A673 (cell line): ENCODE data around the gene FBXO10. TPM values are rescaled to one million over a fixed set of nuclear protein-coding genes. Genes with fewer than 3 reads are reported as not detected.
A peak's percentile ranks its signal among the peaks of the same experiment; 100 is the strongest.

ENCODE experiments used
- BruUV-seq: library from RNA; stranded (reverse); fragments of 400-500 nt; replicated peaks from 2 replicates; lab custom pipeline; 2021; lab: Mats Ljungman, UMichigan
- CTCF ChIA-PET: fragments of 300-600 bp; sonication (Branson Sonifier 250); formaldehyde crosslinking; loops from one replicate; lab custom pipeline; 2022; ENCODE audit warnings: antibody characterized with exemption; lab: Charles Lee
- POLR2A ChIA-PET: fragments of 300-600 bp; sonication (Branson Sonifier 250); formaldehyde crosslinking; loops from one replicate; lab custom pipeline; 2022; ENCODE audit warnings: antibody characterized with exemption; ENCODE audit not compliant: low non-redundant PET; lab: Charles Lee
- DNase-seq: peaks from one replicate; pipeline ENCODE4 v3.0.0-alpha.2; 2015; ENCODE audit warnings: low spot score
- H3K27ac ChIP-seq: fragments of 200-600 bp; sonication (generic); 2 replicates; pipeline ENCODE4 v1.5.1; 2016; ENCODE audit warnings: mixed run types, low read depth, mild to moderate bottlenecking, mixed read lengths, antibody characterized with exemption, low read length; ENCODE audit not compliant: poor library complexity, severe bottlenecking
- H3K27me3 ChIP-seq: fragments of 200-600 bp; sonication (generic); replicated peaks from 2 replicates; pipeline ENCODE4 v1.6.1; 2017; ENCODE audit warnings: mixed run types, low read depth, mild to moderate bottlenecking, mixed read lengths, antibody characterized with exemption, low read length; ENCODE audit not compliant: insufficient read depth, poor library complexity
- H3K36me3 ChIP-seq: fragments of 200-600 bp; sonication (generic); 2 replicates; pipeline ENCODE4 v1.6.1; 2016; ENCODE audit warnings: mixed run types, mild to moderate bottlenecking, mixed read lengths, antibody characterized with exemption, low read length; ENCODE audit not compliant: insufficient read depth, poor library complexity, severe bottlenecking
- H3K4me1 ChIP-seq: fragments of 200-600 bp; sonication (generic); 2 replicates; pipeline ENCODE4 v1.6.1; 2017; ENCODE audit warnings: mixed run types, mild to moderate bottlenecking, mixed read lengths, antibody characterized with exemption, low read length; ENCODE audit not compliant: insufficient read depth, poor library complexity, severe bottlenecking
- H3K4me3 ChIP-seq: fragments of 200-600 bp; sonication (generic); 2 replicates; pipeline ENCODE4 v1.5.1; 2016; ENCODE audit warnings: low read depth, mixed run types, mild to moderate bottlenecking, mixed read lengths, low read length; ENCODE audit not compliant: poor library complexity, severe bottlenecking
- H3K9me3 ChIP-seq: fragments of 200-600 bp; sonication (generic); 2 replicates; pipeline ENCODE4 v1.6.1; 2016; ENCODE audit warnings: mixed run types, low read depth, mild to moderate bottlenecking, mixed read lengths, antibody characterized with exemption, low read length; ENCODE audit not compliant: poor library complexity, severe bottlenecking
- EZH2 ChIP-seq: fragments of 200-600 bp; sonication (generic); IDR thresholded peaks from 2 replicates; pipeline ENCODE4 v1.6.1; 2017; ENCODE audit warnings: borderline replicate concordance, low read depth, mild to moderate bottlenecking, mixed read lengths, antibody characterized with exemption, low read length; ENCODE audit not compliant: poor library complexity, severe bottlenecking
- intact Hi-C: fragments of 100-400 bp; cut with micrococcal nuclease; formaldehyde crosslinking; loops from one replicate; pipeline ENCODE4 v1.10.0; 2022; ENCODE audit not compliant: unreplicated experiment
- total RNA-seq: library from RNA; stranded (reverse); gene quantifications from 2 replicates; pipeline ENCODE4 v1.2.3, GENCODE V29; 2021
- TF ChIP-seq, protein P1 (sequence below): fragments of 300-800, 200-600 bp; sonication (generic); conservative IDR thresholded peaks from 2 replicates; pipeline ENCODE4 v1.5.1; 2017; ENCODE audit warnings: low read depth, mild to moderate bottlenecking, antibody characterized with exemption, low read length, moderate library complexity, mixed read lengths

FBXO10 gene
- total RNA-seq, 1 experiment from 2014 or later: 14.5 TPM

DNA sequence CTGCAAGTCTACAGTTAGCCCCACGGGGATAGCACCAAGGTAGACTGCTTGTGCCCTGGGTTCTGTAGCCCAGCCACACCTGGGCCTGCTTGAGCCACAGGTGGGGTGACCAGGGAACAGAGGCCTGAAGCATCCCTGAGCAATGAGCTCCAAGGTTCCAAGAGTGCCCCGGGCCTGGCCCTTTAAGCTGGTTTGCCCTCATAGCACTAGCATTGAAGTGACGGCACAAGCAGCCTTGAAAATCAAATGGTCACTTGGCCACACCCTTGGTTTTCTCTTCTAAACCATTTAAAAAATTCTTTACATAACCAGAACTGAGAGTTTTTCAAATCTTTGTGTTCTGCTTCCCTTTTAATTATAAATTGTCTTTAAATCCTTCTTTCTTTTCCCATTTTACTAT is 24.7 kb downstream of the FBXO10 start:
- Histone ChIP-seq H3K36me3 (no peaks in the 10 kb centered on the region), H3K4me3 (no peak overlapping the region), H3K9me3 (no peaks in the 10 kb centered on the region), H3K27me3 (no peaks in the 10 kb centered on the region), H3K27ac (no peak overlapping the region), H3K4me1 (no peaks in the 10 kb centered on the region)
- intact Hi-C loops: no loop called here
- DNase-seq: no peak
- BruUV-seq: no TSS peak
- ChIA-PET CTCF (no interaction called here), POLR2A (no interaction called here)
- no peak for TF ChIP-seq EZH2
- TF ChIP-seq, protein P1, sequence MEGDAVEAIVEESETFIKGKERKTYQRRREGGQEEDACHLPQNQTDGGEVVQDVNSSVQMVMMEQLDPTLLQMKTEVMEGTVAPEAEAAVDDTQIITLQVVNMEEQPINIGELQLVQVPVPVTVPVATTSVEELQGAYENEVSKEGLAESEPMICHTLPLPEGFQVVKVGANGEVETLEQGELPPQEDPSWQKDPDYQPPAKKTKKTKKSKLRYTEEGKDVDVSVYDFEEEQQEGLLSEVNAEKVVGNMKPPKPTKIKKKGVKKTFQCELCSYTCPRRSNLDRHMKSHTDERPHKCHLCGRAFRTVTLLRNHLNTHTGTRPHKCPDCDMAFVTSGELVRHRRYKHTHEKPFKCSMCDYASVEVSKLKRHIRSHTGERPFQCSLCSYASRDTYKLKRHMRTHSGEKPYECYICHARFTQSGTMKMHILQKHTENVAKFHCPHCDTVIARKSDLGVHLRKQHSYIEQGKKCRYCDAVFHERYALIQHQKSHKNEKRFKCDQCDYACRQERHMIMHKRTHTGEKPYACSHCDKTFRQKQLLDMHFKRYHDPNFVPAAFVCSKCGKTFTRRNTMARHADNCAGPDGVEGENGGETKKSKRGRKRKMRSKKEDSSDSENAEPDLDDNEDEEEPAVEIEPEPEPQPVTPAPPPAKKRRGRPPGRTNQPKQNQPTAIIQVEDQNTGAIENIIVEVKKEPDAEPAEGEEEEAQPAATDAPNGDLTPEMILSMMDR: no peak

DNA sequence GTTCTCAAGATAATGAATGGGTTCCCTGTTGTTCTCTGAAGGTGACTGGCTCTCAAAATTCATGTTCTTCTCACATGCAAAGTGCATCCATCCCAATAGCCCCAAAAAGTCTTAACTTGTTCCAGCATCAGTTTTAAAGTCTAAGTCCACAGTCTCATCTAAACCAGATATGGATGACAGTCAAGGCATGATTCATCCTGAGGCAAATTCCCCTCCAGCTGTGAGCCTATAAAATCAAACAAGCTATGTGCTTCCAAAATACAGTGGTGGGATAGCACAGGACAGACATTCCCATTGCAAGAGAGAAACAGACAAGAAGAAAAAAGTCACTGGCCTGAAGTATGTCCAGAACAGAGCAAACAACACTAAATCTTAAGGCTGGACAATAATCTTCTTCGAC is 25.4 kb downstream of the FBXO10 start:
- POLR2A ChIA-PET: no interaction called here
- DNase-seq: peak; percentile 23
- Histone ChIP-seq H3K4me1 (no peaks in the 10 kb centered on the region), H3K4me3 (no peak overlapping the region), H3K27me3 (no peaks in the 10 kb centered on the region), H3K9me3 (no peaks in the 10 kb centered on the region), H3K36me3 (no peaks in the 10 kb centered on the region), H3K27ac (no peak overlapping the region)
- TF ChIP-seq EZH2: no peak
- TF ChIP-seq, protein P1: no peak
- CTCF ChIA-PET: no interaction called here
- no TSS peak for BruUV-seq
- intact Hi-C loops: no loop called here

DNA sequence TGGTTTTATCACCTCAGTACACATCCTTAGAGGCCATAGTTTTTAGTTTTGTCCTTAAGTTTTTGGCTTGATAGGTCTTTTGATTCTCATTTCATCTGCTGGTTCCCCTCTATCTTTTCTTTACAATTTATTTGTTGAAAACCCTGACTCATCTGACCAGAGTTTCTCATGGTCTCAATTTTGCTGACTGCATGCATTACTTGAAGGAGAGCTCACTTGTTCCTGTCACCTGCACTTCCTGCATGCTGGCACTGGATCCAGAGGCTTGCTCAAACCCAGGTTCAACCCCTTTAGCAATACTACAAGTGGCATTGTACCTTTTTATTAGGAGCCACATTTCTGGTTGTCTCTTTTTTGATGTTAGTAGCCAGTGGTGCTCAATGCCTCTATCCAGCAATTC is 26.7 kb downstream of the FBXO10 start:
- Histone ChIP-seq H3K4me3 (no peak overlapping the region), H3K27me3 (no peaks in the 10 kb centered on the region), H3K27ac (no peak overlapping the region), H3K4me1 (no peaks in the 10 kb centered on the region), H3K36me3 (no peaks in the 10 kb centered on the region), H3K9me3 (no peaks in the 10 kb centered on the region)
- no peak for TF ChIP-seq EZH2
- TF ChIP-seq, protein P1: no peak
- no peak for DNase-seq
- BruUV-seq: no TSS peak
- intact Hi-C loops: no loop called here
- POLR2A ChIA-PET: interaction anchor here (0.6 kb wide), 1 partner anchor 62 kb away, joined by 5 read pairs; no protein-coding TSS in a partner anchor
- CTCF ChIA-PET: no interaction called here
